ENCODE measurements around the gene CPT1A. TPM values are rescaled to one million over a fixed set of nuclear protein-coding genes. Genes with fewer than 3 reads are reported as not detected.

CPT1A gene
- total RNA-seq, 2 donors from 2014 or later: 149 to 261 TPM

Other genes with a start within 250 kb of the CPT1A start
- gene GAL, start 157.4 kb downstream of the CPT1A start, total RNA-seq: 1 to 10 TPM; 1.1 to 1.5 TPM
- gene TESMIN, start 90.4 kb downstream of the CPT1A start, total RNA-seq: 10 to 100 TPM; 11.0 to 12.9 TPM
- gene MRPL21, start 61.9 kb upstream of the CPT1A start, total RNA-seq: 10 to 100 TPM; 71.7 to 87.8 TPM
- 10 to 100 TPM; 17.5 to 20.8 TPM for gene IGHMBP2, start 62.0 kb upstream of the CPT1A start, total RNA-seq
- not detected for gene MRGPRD, start 139.1 kb upstream of the CPT1A start, total RNA-seq
- 10 to 100 TPM in 1 of 2 donors, 1 to 10 TPM in 1; 3.4 to 25.2 TPM for gene MRGPRF, start 171.3 kb upstream of the CPT1A start, total RNA-seq
- 10 to 100 TPM; 17.1 to 17.6 TPM for gene TPCN2, start 207.0 kb upstream of the CPT1A start, total RNA-seq

All from left colon (tissue), 2 donors.